GM20431 (cell line): ENCODE measurements around the gene TMEM192.
"Not testable (repeated sequence)": the region's sequence is repeated elsewhere in the genome, so short reads cannot be mapped to it uniquely, and the experiment has no call there.

Source experiments
- in situ Hi-C: fragments of 300-500 bp; cut with MseI, MboI; formaldehyde crosslinking; loops from one replicate; pipeline ENCODE4 v1.15.0; 2020; ENCODE audit warnings: low sequenced_read_pairs; ENCODE audit not compliant: unreplicated experiment

Gene TMEM192

GRCh38 chr4:165112368-165113121 is at the start of gene TMEM192:
Gene TMEM192 (minus strand): TSS chr4:165112860. CDS start chr4:165112773, 87 bp downstream.
- in situ Hi-C loops, result no loop called here

DNA sequence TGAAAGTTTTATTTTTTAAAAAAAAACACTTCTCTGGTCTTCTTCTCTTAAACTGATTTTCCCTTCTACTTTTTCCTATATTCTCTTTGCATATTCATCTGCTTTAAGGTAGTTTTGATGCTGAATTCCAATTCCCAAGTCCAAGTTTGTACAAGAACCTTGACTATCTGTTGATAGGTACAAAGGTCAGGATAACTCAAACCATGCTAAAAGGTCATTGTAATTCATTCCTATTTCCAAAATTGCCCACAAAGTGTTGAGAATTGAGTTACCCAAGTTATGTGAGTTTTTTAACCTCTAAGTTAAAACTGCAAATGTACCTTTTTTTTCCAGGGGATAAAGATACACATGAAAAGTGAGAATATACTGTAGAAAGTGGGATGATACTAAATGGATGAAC is 46.1 kb upstream of the TMEM192 start:
- in situ Hi-C loops, result no loop called here

- in situ Hi-C loops, result no loop called here
Observed at GRCh38 chr4:165156906-165157305, 44.2 kb upstream of the TMEM192 start.

DNA sequence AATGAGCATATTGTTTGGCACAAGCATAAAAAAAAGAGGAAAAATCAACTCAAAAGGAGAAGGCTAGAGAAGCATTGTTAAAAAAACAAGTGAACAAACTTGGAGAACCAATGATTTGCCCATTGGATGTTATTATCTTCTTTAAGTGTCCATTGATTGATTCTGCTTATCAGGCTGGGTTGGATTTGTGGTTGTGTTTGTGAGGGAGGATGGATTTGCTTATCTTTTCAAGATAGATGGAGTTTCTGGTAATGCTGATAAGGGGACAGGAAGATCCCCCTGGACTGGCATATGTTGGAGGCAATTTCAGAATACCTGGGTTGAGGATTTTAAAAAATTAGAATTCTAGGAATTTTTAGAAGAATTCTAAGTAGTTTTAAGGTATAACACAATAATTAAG is 41.8 kb upstream of the TMEM192 start:
- in situ Hi-C loops, result no loop called here

- in situ Hi-C loops, result no loop called here
Observed at GRCh38 chr4:165152527-165152926, 39.9 kb upstream of the TMEM192 start.

DNA sequence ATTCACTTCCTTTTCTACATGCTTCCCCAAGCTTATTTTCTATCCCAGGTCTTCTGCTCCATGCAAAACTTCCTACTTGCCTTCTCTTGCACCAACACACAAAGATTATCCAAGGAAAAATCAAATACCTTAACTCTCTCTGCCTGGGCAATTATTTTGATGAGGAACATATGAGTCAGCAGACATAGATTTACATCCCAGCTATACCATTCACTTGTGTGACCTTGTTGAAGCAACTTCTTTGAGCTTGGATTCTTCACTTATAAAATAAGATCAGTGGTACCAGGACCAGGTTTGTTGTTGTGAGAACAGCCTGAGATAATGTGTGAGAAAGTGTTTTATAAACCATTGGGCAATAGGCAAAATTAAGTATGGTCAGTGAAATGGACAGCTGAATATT is 39.1 kb upstream of the TMEM192 start:
- in situ Hi-C loops, result no loop called here

GRCh38 chr4:165150545-165150944 is 37.9 kb upstream of the TMEM192 start:
- in situ Hi-C loops, result no loop called here

DNA sequence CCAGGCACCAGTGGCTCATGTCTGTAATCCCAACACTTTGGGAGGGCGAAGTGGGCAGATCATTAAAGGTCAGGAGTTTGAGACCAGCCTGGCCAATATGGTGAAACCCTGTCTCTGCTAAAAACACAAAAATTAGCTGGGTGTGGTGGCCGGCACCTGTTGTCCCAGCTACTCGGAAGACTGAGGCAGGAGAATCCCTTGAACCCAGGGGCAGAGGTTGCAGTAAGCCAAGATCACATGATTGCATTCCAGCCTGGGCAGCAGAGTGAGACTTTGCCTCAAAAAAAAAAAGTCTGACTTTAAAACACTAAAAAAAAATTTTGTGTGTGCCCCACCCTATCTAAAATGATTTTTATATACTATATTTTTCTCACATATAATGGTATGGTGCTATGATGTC is 26.2 kb upstream of the TMEM192 start:
- in situ Hi-C loops, result loop anchor here (10.0 kb wide), 2 partner anchors 216 to 326 kb away; no protein-coding TSS in a partner anchor

DNA sequence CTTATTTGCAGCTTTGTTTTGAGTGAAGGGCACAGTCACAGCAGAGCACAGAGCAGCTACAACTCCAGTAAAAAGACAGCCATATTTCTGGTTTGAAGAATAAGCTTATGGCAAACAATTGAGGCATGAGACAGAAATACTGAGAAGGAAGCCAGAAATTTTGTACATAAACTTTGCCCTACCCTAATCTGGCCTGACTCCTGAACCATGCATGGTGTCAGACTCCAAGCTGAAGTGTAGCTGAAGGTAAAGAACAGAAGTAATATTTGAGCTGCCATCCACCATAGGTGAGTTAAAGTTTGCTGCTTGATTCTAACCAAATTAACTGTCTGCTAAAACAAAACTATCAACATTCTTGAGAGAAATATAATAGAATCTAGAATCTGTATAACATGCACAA is 24.5 kb upstream of the TMEM192 start:
- in situ Hi-C loops, result loop anchor here (10.0 kb wide), 2 partner anchors 218 to 328 kb away; no protein-coding TSS in a partner anchor

- in situ Hi-C loops, result loop anchor here (10.0 kb wide), 2 partner anchors 218 to 328 kb away; no protein-coding TSS in a partner anchor
Observed at GRCh38 chr4:165136529-165136928, 23.9 kb upstream of the TMEM192 start.

GRCh38 chr4:165133150-165133549 is 20.5 kb upstream of the TMEM192 start:
- in situ Hi-C loops, result loop anchor here (10.0 kb wide), 2 partner anchors 222 to 332 kb away; no protein-coding TSS in a partner anchor

GRCh38 chr4:165131247-165131832 is 18.7 kb upstream of the TMEM192 start:
- in situ Hi-C loops, result loop anchor here (10.0 kb wide), 2 partner anchors 223 to 333 kb away; no protein-coding TSS in a partner anchor

DNA sequence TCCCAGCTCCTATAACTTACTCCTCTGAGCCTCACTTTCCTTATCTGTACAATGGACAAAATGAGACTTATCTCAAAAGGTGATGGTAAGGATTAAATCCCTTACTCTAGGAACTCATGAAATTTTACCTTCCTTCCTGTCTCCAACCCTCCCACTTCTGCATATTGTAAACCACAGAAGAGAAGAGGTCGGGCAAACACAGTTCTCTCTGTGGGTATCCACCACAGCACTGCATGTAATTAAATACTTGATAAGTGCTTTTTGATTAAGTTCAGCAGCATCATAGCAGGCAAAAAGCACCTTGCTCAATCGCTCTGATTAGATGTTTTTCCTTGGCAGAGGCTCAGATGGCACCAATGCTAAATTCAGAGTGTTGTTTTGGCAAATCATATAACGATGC is 17.3 kb upstream of the TMEM192 start:
- in situ Hi-C loops, result loop anchor here (10.0 kb wide), 2 partner anchors 225 to 335 kb away; no protein-coding TSS in a partner anchor

DNA sequence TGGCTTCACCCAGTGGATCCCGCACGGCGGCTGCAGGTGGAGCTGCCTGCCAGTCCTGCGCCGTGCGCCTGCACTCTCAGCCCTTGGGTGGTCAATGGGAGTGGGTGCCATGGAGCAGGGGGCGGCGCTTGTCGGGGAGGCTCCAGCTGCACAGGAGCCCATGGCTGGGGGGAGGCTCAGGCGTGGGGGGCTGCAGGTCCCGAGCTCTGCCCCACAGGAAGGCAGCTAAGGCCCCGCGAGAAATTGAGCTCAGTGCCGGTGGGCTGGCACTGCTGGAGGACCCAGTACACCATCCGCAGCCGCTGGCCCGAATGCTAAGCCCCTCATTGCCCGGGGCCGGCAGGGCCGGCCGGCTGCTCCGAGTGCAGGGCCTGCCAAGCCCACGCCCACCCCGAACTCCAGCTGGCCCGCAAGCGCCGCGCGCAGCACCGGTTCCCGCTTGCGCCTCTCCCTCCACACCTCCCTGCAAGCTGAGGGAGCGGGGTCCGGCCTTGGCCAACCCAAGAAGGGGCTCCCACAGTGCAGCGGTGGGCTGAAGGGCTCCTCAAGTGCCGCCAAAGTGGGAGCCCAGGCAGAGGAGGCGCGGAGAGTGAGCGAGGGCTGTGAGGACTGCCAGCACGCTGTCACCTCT is 13.3 kb upstream of the TMEM192 start:
- in situ Hi-C loops, result not testable (repeated sequence)

GRCh38 chr4:165124488-165124887 is 11.8 kb upstream of the TMEM192 start:
- in situ Hi-C loops, result no loop called here

DNA sequence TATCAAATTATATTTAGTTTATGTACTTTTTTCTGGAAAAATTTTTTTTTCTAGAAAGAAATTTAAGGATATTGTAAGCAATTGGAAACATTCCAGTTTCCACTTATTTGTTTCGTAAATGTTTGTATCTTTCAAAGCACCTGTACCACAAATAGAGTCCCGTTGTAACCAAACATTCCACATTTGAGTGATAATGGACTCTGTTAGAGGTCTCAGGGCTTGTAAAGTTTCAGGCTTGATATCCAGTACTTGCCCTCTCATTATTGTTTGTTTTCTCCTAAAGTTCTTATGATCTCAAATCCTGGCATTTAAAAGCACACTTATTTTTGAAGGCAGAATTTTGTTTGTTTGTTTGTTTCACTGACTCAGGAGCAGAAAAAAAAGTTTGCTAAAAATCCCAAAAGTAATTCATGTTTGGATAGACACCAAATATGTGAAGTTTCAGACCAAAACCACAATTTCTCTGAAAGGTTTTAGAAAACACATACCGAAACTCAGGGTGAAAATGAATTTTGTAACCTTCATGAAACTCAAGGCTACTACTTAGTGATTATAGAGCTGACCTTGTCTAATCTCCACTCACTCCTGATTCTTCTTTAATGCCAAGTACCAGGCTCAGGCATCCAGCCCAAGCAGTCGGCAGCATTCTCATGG is 5.7 kb upstream of the TMEM192 start:
- in situ Hi-C loops, result no loop called here

- in situ Hi-C loops, result no loop called here
Observed at GRCh38 chr4:165115301-165115700, 2.6 kb upstream of the TMEM192 start.

- in situ Hi-C loops, result no loop called here
Observed at GRCh38 chr4:165111906-165112367, 723 bp downstream of the TMEM192 start.

- in situ Hi-C loops, result no loop called here
Observed at GRCh38 chr4:165106518-165106917, 6.1 kb downstream of the TMEM192 start.

DNA sequence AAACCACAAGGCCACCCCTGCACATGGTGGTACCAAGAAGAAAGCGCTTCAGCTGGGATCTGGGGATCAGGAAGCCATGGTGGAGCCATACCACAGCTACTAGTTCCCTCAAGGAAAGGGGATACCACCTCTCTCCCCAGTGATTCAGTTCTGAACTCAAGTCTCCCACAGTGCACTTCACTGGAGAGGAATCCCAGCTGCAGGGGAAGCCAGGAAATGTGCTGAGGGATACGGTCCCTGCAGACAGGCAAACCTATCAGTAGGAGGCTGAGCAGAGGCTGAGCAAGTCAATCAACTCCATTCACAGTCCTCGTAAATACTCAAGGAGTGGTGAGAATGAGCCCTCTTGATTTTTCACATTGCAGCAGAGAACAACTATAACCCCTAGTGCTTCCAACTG is 11.0 kb downstream of the TMEM192 start:
- in situ Hi-C loops, result no loop called here
